ENCODE results near the gene HSPA9.

DNA sequence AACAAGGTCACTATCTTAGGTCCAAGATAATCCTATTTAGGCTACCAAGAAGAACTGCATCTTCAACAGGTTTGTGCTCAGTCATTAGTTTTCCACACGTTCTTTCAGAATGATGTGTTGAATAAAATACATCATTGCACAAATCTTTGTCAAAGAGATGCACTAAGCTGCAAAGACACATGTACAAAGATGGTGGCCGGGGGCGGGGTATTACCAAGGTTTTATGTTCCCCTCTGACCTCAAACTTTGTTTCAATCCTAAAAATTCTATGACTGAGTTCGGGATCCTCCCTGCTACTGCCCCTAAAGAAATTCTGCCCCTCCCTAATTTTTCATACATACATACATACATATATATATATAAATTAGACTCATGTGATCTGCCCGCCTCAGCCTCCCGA, 14.2 kb downstream of the HSPA9 start:
- no peak for TF ChIP-seq ESRRA (IDR thresholded peaks at IDR 0.05; ENCODE audit: borderline replicate concordance, low read depth)
- no peak for TF ChIP-seq IRF2 (CRISPR knock-in tag; IDR thresholded peaks at IDR 0.05)
- TF ChIP-seq, protein P1, sequence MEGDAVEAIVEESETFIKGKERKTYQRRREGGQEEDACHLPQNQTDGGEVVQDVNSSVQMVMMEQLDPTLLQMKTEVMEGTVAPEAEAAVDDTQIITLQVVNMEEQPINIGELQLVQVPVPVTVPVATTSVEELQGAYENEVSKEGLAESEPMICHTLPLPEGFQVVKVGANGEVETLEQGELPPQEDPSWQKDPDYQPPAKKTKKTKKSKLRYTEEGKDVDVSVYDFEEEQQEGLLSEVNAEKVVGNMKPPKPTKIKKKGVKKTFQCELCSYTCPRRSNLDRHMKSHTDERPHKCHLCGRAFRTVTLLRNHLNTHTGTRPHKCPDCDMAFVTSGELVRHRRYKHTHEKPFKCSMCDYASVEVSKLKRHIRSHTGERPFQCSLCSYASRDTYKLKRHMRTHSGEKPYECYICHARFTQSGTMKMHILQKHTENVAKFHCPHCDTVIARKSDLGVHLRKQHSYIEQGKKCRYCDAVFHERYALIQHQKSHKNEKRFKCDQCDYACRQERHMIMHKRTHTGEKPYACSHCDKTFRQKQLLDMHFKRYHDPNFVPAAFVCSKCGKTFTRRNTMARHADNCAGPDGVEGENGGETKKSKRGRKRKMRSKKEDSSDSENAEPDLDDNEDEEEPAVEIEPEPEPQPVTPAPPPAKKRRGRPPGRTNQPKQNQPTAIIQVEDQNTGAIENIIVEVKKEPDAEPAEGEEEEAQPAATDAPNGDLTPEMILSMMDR (IDR thresholded peaks at IDR 0.05 in 2 of 3, conservative IDR thresholded peaks at IDR 0.05 in 1 of 3; ENCODE audit: insufficient read depth in 2 of 3, low read depth in 1 of 3, low read length in 3 of 3), result no peak
- no peak for TF ChIP-seq TARDBP (IDR thresholded peaks at IDR 0.05)
- no peak for TF ChIP-seq POLR2A (conservative IDR thresholded peaks at IDR 0.05)
- no peak for TF ChIP-seq TCF7 (IDR thresholded peaks at IDR 0.05; ENCODE audit: borderline replicate concordance)
- TF ChIP-seq, protein P2, sequence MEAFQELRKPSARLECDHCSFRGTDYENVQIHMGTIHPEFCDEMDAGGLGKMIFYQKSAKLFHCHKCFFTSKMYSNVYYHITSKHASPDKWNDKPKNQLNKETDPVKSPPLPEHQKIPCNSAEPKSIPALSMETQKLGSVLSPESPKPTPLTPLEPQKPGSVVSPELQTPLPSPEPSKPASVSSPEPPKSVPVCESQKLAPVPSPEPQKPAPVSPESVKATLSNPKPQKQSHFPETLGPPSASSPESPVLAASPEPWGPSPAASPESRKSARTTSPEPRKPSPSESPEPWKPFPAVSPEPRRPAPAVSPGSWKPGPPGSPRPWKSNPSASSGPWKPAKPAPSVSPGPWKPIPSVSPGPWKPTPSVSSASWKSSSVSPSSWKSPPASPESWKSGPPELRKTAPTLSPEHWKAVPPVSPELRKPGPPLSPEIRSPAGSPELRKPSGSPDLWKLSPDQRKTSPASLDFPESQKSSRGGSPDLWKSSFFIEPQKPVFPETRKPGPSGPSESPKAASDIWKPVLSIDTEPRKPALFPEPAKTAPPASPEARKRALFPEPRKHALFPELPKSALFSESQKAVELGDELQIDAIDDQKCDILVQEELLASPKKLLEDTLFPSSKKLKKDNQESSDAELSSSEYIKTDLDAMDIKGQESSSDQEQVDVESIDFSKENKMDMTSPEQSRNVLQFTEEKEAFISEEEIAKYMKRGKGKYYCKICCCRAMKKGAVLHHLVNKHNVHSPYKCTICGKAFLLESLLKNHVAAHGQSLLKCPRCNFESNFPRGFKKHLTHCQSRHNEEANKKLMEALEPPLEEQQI (IDR thresholded peaks at IDR 0.05), result no peak
- TF ChIP-seq, protein P3, sequence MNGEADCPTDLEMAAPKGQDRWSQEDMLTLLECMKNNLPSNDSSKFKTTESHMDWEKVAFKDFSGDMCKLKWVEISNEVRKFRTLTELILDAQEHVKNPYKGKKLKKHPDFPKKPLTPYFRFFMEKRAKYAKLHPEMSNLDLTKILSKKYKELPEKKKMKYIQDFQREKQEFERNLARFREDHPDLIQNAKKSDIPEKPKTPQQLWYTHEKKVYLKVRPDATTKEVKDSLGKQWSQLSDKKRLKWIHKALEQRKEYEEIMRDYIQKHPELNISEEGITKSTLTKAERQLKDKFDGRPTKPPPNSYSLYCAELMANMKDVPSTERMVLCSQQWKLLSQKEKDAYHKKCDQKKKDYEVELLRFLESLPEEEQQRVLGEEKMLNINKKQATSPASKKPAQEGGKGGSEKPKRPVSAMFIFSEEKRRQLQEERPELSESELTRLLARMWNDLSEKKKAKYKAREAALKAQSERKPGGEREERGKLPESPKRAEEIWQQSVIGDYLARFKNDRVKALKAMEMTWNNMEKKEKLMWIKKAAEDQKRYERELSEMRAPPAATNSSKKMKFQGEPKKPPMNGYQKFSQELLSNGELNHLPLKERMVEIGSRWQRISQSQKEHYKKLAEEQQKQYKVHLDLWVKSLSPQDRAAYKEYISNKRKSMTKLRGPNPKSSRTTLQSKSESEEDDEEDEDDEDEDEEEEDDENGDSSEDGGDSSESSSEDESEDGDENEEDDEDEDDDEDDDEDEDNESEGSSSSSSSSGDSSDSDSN (IDR thresholded peaks at IDR 0.05; ENCODE audit: borderline replicate concordance in 1 of 2, low read depth in 2 of 2, low read length in 2 of 2), result no peak
- no peak for TF ChIP-seq CBX3 (IDR thresholded peaks at IDR 0.05; ENCODE audit: borderline replicate concordance in 1 of 2, low read length in 2 of 2)
- TF ChIP-seq RAD51 (IDR thresholded peaks at IDR 0.05; ENCODE audit: borderline replicate concordance, low read depth), result no peak

Measured in K562 (cell line).